Esophagus muscularis mucosa (tissue), 4 donors: ENCODE data around the gene MAML1. TPM values are rescaled to one million over a fixed set of nuclear protein-coding genes. Genes with fewer than 3 reads are reported as not detected.

Source experiments
- DNase-seq: peaks from one replicate; pipeline ENCODE4 v3.0.0-alpha.2; 2017; ENCODE audit errors: extremely low spot score
- H3K27ac ChIP-seq, 4 donors: fragments of 200-600 bp; sonication (generic); replicated peaks in 1 of 4; 1 replicate in 3 of 4; 2 replicates in 1 of 4; pipeline ENCODE4 v1.5.1; 2016 to 2019; ENCODE audit warnings: mild to moderate bottlenecking in 1 of 4
- H3K27me3 ChIP-seq, 4 donors: fragments of 200-600 bp; sonication (generic); one replicate each; pipeline versions ENCODE4 v1.5.1 to v1.6.0; 2016 to 2019
- H3K36me3 ChIP-seq, 4 donors: fragments of 200-600 bp; sonication (generic); one replicate each; pipeline ENCODE4 v1.5.1; 2016 to 2019
- H3K4me1 ChIP-seq, 4 donors: fragments of 200-600 bp; sonication (generic); one replicate each; pipeline ENCODE4 v1.5.1; 2016 to 2019
- H3K4me3 ChIP-seq, 4 donors: fragments of 200-600 bp; sonication (generic); 1 replicate in 2 of 4; 2 replicates in 2 of 4; pipeline ENCODE4 v1.5.1; 2016 to 2019; ENCODE audit warnings: mild to moderate bottlenecking in 4 of 4, moderate library complexity in 1 of 4
- H3K9me3 ChIP-seq, 4 donors: fragments of 200-600 bp; sonication (generic); 1 replicate in 3 of 4; 2 replicates in 1 of 4; pipeline ENCODE4 v1.5.1; 2016 to 2019
- CTCF ChIP-seq, 3 experiments: fragments of 200-600 bp in 2 of 3; fragments of 450-650 bp in 1 of 3; sonication (generic) in 2 of 3; IDR thresholded peaks; one replicate each; pipeline ENCODE4 v1.5.1; 2017 to 2019; ENCODE audit warnings: antibody characterized with exemption in 3 of 3, mild to moderate bottlenecking in 2 of 3, moderate library complexity in 1 of 3
- EP300 ChIP-seq: sonication (generic); formaldehyde crosslinking; IDR thresholded peaks from one replicate; pipeline ENCODE4 v1.6.1; 2017; ENCODE audit warnings: antibody characterized with exemption
- POLR2A ChIP-seq: fragments of 450-650 bp; IDR thresholded peaks from one replicate; pipeline ENCODE4 v1.6.1; 2017; ENCODE audit warnings: antibody characterized with exemption, moderate library complexity, mild to moderate bottlenecking, low read depth
- POLR2AphosphoS5 ChIP-seq, 2 donors: sonication (generic); formaldehyde crosslinking; IDR thresholded peaks; one replicate each; pipeline ENCODE4 v1.6.1; 2017; ENCODE audit warnings: antibody characterized with exemption in 2 of 2
- WGBS: methylation state at CpG from one replicate; pipeline ENCODE4 v1.1.5; 2018; 5-methylcytosine and 5-hydroxymethylcytosine counted together
- intact Hi-C: fragments of 100-400 bp; cut with DNase I; formaldehyde crosslinking; loops from one replicate; pipeline ENCODE4 v1.15.1; 2023
- total RNA-seq, 4 donors: library from RNA; depleted of rRNA; stranded (reverse); fragments of >200 nt; gene quantifications; one replicate each; pipeline versions ENCODE4 v1.1.0 to v1.2.1, GENCODE V29; 2016

The MAML1 gene
- total RNA-seq, 4 donors from 2014 or later, result 21.4 to 60.9 (median 36.4) TPM

- Histone ChIP-seq H3K4me3 (no peak overlapping the region), H3K36me3 (peaks cover 40 to 63% (median 57%) of the 10 kb centered on the region in 4 donors), H3K27ac (no peak overlapping the region), H3K27me3 (no peaks in the 10 kb centered on the region), H3K9me3 (no peaks in the 10 kb centered on the region), H3K4me1 (peaks cover 12 to 24% (median 23%) of the 10 kb centered on the region in 4 donors)
- WGBS, result 80% methylated on average over 3 of the region's 3 CpGs
- DNase-seq, result no peak
- intact Hi-C loops, result loop anchor here (5.0 kb wide), 1 partner anchor 32 kb away; the partner anchor contains the start of gene CANX
- no peak for TF ChIP-seq CTCF (IDR thresholded peaks at IDR 0.05)
- TF ChIP-seq EP300, result no peak
- no peak for TF ChIP-seq POLR2A
- no peak for TF ChIP-seq POLR2AphosphoS5 (IDR thresholded peaks at IDR 0.05)
Measured at GRCh38 chr5:179729727-179730126, 2.9 kb upstream of the MAML1 start.

GRCh38 chr5:179730356-179730755 is 2.3 kb upstream of the MAML1 start:
- DNase-seq, result no peak
- no peak for TF ChIP-seq POLR2AphosphoS5 (IDR thresholded peaks at IDR 0.05)
- no peak for TF ChIP-seq CTCF (IDR thresholded peaks at IDR 0.05)
- no peak for TF ChIP-seq POLR2A
- no peak for TF ChIP-seq EP300
- intact Hi-C loops, result loop anchor here (5.0 kb wide), 1 partner anchor 33 kb away; the partner anchor contains the start of gene CANX
- Histone ChIP-seq H3K36me3 (peaks cover 34 to 58% (median 52%) of the 10 kb centered on the region in 4 donors), H3K27ac (no peak overlapping the region), H3K9me3 (no peaks in the 10 kb centered on the region), H3K4me1 (peaks cover 18 to 30% (median 29%) of the 10 kb centered on the region in 4 donors), H3K4me3 (no peak overlapping the region), H3K27me3 (no peaks in the 10 kb centered on the region)
- WGBS, result 78% methylated on average over 3 of the region's 3 CpGs

- Histone ChIP-seq H3K9me3 (no peaks in the 10 kb centered on the region), H3K4me1 (peaks cover 23 to 35% (median 34%) of the 10 kb centered on the region in 4 donors), H3K27me3 (no peaks in the 10 kb centered on the region), H3K27ac (peak overlapping the region in 2 of 4 donors; percentile 99 to 100), H3K36me3 (peaks cover 29 to 55% (median 47%) of the 10 kb centered on the region in 4 donors), H3K4me3 (no peak overlapping the region)
- DNase-seq, result no peak
- WGBS, result 69% methylated on average over 3 of the region's 3 CpGs
- intact Hi-C loops, result loop anchor here (5.0 kb wide), 1 partner anchor 34 kb away; the partner anchor contains the start of gene CANX
- TF ChIP-seq POLR2AphosphoS5 (IDR thresholded peaks at IDR 0.05), result no peak
- no peak for TF ChIP-seq POLR2A
Measured at GRCh38 chr5:179730852-179731251, 1.8 kb upstream of the MAML1 start.

GRCh38 chr5:179731791-179732411 is 721 bp upstream of the MAML1 start:
- TF ChIP-seq POLR2A, result no peak
- TF ChIP-seq POLR2AphosphoS5 (IDR thresholded peaks at IDR 0.05), result no peak
- no peak for TF ChIP-seq CTCF (IDR thresholded peaks at IDR 0.05)
- no peak for TF ChIP-seq EP300
- peaks cover 33 to 46% (median 45%) of the 10 kb centered on the region in 4 donors for H3K4me1 ChIP-seq
- H3K9me3 ChIP-seq, result no peaks in the 10 kb centered on the region
- intact Hi-C loops, result loop anchor here (5.0 kb wide), 1 partner anchor 35 kb away; the partner anchor contains the start of gene CANX
- 66% methylated on average over 20 of the region's 24 CpGs for WGBS
- no peak for DNase-seq
- peaks cover 25 to 44% (median 36%) of the 10 kb centered on the region in 4 donors for H3K36me3 ChIP-seq
- H3K27ac ChIP-seq, result peak overlapping the region; percentile 97 to 100 (median 98)
- peak overlapping the region; percentile 91 to 100 (median 96) for H3K4me3 ChIP-seq
- no peaks in the 10 kb centered on the region for H3K27me3 ChIP-seq

GRCh38 chr5:179732918-179733771 is 523 bp downstream of the MAML1 start:
- Histone ChIP-seq H3K4me1 (peaks cover 46 to 58% (median 57%) of the 10 kb centered on the region in 4 donors), H3K27ac (peak overlapping the region; percentile 97 to 100 (median 98)), H3K27me3 (no peaks in the 10 kb centered on the region), H3K4me3 (peak overlapping the region; percentile 91 to 100 (median 96)), H3K9me3 (no peaks in the 10 kb centered on the region), H3K36me3 (peaks cover 13 to 41% (median 24%) of the 10 kb centered on the region in 4 donors)
- intact Hi-C loops, result loop anchor here (5.0 kb wide), 1 partner anchor 36 kb away; the partner anchor contains the start of gene CANX
- no peak for TF ChIP-seq EP300
- peak in 1 of 2 donors; percentile 29 for TF ChIP-seq POLR2AphosphoS5 (IDR thresholded peaks at IDR 0.05)
- TF ChIP-seq POLR2A, result no peak
- WGBS, result 0% methylated on average over 21 of the region's 101 CpGs
- no peak for DNase-seq
